Gastrocnemius medialis (tissue), 4 donors: ENCODE results near the gene KDM4B. TPM values are rescaled to one million over a fixed set of nuclear protein-coding genes. Genes with fewer than 3 reads are reported as not detected.

Experiments
- ATAC-seq, 2 donors: fragments of 150-250 bp; one replicate each; pipeline ENCODE4 v1.9.1; 2016
- DNase-seq, 2 donors: peaks; one replicate each; pipeline ENCODE4 v3.0.0-alpha.2; 2019
- H3K27ac ChIP-seq, 4 donors: fragments of 200-600 bp; sonication (generic); 1 replicate in 1 of 4; 2 replicates in 3 of 4; pipeline ENCODE4 v1.5.1; 2016 to 2018; ENCODE audit warnings: mild to moderate bottlenecking in 2 of 4, moderate library complexity in 1 of 4
- H3K27me3 ChIP-seq, 3 donors: fragments of 200-600 bp; sonication (generic) in 2 of 3; 1 replicate in 1 of 3; 2 replicates in 2 of 3; pipeline versions ENCODE4 v1.5.1 to v1.6.0; 2016 to 2019; ENCODE audit warnings: mild to moderate bottlenecking in 1 of 3, moderate library complexity in 1 of 3
- H3K36me3 ChIP-seq, 2 donors: fragments of 200-600 bp; sonication (generic) in 1 of 2; one replicate each; pipeline ENCODE4 v1.5.1; 2017 to 2018
- H3K4me1 ChIP-seq, 2 donors: fragments of 200-600 bp; sonication (generic) in 1 of 2; one replicate each; pipeline ENCODE4 v1.5.1; 2016 to 2017; ENCODE audit warnings: mild to moderate bottlenecking in 2 of 2
- H3K4me3 ChIP-seq, 4 donors: fragments of 200-600 bp; sonication (generic) in 3 of 4; 1 replicate in 1 of 4; 2 replicates in 3 of 4; pipeline ENCODE4 v1.5.1; 2016 to 2019; ENCODE audit warnings: mild to moderate bottlenecking in 2 of 4
- H3K9me3 ChIP-seq, 3 donors: fragments of 200-600 bp; sonication (generic) in 2 of 3; 1 replicate in 1 of 3; 2 replicates in 2 of 3; pipeline ENCODE4 v1.5.1; 2016 to 2019
- POLR2A ChIP-seq, 2 donors: fragments of 450-650 bp; IDR thresholded peaks; one replicate each; pipeline ENCODE4 v1.6.1; 2017; ENCODE audit warnings: antibody characterized with exemption in 2 of 2, mild to moderate bottlenecking in 2 of 2, moderate library complexity in 2 of 2
- in situ Hi-C, 4 donors: fragments of 200-750 bp; cut with MboI; loops; one replicate each; pipeline versions ENCODE4 v1.15.0 to v1.8.0; 2017; ENCODE audit warnings: low sequenced_read_pairs in 4 of 4
- intact Hi-C: fragments of 100-400 bp; cut with DNase I; formaldehyde crosslinking; loops from one replicate; pipeline ENCODE4 v1.15.1; 2023; ENCODE audit warnings: low total_unique reads
- total RNA-seq, 4 donors: library from RNA; depleted of rRNA; stranded (reverse); fragments of >200 nt; gene quantifications; one replicate each; pipeline versions ENCODE4 v1.1.0 to v1.2.3, GENCODE V29; 2016
- TF ChIP-seq, protein P1 (sequence below), 5 experiments: fragments of 450-650 bp in 3 of 5; fragments of 200-600 bp in 2 of 5; sonication (generic) in 2 of 5; IDR thresholded peaks in 4 of 5; conservative IDR thresholded peaks in 1 of 5; 1 replicate in 4 of 5; 2 replicates in 1 of 5; pipeline ENCODE4 v1.5.1; 2016 to 2019; ENCODE audit warnings: antibody characterized with exemption in 5 of 5, mild to moderate bottlenecking in 3 of 5, moderate library complexity in 3 of 5

KDM4B gene
- total RNA-seq, 4 donors from 2014 or later: 40.9 to 61.4 (median 46.4) TPM

DNA sequence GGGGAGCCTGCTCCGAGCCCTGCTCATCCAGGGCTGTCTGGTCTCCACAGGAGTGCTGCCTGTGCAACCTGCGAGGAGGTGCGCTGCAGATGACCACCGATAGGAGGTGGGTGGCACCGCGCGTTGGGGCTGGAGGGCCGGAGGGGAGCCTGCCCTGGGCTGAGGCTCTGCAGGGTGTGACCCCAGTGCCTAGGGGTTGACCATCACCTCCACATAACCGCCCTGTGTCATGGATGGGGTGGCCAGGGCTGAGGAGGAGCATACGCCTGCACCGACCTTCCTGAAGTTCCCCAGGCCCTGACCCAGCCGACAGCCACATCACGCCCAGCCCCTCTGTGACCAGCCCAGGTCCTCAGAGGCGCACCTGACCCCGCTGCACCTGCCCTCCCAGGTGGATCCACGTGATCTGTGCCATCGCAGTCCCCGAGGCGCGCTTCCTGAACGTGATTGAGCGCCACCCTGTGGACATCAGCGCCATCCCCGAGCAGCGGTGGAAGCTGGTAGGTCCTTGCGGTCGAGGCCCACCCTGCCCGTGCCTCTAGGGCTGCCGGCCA lies 168.7 kb downstream of the KDM4B start:
- intact Hi-C loops (no loop called here), in situ Hi-C loops (no loop called here)
- H3K4me1 ChIP-seq: no peaks in the 10 kb centered on the region
- no peaks in the 10 kb centered on the region for H3K27me3 ChIP-seq
- TF ChIP-seq, protein P1, sequence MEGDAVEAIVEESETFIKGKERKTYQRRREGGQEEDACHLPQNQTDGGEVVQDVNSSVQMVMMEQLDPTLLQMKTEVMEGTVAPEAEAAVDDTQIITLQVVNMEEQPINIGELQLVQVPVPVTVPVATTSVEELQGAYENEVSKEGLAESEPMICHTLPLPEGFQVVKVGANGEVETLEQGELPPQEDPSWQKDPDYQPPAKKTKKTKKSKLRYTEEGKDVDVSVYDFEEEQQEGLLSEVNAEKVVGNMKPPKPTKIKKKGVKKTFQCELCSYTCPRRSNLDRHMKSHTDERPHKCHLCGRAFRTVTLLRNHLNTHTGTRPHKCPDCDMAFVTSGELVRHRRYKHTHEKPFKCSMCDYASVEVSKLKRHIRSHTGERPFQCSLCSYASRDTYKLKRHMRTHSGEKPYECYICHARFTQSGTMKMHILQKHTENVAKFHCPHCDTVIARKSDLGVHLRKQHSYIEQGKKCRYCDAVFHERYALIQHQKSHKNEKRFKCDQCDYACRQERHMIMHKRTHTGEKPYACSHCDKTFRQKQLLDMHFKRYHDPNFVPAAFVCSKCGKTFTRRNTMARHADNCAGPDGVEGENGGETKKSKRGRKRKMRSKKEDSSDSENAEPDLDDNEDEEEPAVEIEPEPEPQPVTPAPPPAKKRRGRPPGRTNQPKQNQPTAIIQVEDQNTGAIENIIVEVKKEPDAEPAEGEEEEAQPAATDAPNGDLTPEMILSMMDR (IDR thresholded peaks at IDR 0.05 in 4 of 5, conservative IDR thresholded peaks at IDR 0.05 in 1 of 5): peak in 2 of 5 experiments; percentile 7 to 26
- TF ChIP-seq POLR2A (IDR thresholded peaks at IDR 0.05): no peak
- no peak overlapping the region for H3K27ac ChIP-seq
- no peaks in the 10 kb centered on the region for H3K9me3 ChIP-seq
- no peak overlapping the region for H3K4me3 ChIP-seq
- peaks cover 0 to 67% of the 10 kb centered on the region in 2 donors for H3K36me3 ChIP-seq
- no peak for DNase-seq
- ATAC-seq: no peak

DNA sequence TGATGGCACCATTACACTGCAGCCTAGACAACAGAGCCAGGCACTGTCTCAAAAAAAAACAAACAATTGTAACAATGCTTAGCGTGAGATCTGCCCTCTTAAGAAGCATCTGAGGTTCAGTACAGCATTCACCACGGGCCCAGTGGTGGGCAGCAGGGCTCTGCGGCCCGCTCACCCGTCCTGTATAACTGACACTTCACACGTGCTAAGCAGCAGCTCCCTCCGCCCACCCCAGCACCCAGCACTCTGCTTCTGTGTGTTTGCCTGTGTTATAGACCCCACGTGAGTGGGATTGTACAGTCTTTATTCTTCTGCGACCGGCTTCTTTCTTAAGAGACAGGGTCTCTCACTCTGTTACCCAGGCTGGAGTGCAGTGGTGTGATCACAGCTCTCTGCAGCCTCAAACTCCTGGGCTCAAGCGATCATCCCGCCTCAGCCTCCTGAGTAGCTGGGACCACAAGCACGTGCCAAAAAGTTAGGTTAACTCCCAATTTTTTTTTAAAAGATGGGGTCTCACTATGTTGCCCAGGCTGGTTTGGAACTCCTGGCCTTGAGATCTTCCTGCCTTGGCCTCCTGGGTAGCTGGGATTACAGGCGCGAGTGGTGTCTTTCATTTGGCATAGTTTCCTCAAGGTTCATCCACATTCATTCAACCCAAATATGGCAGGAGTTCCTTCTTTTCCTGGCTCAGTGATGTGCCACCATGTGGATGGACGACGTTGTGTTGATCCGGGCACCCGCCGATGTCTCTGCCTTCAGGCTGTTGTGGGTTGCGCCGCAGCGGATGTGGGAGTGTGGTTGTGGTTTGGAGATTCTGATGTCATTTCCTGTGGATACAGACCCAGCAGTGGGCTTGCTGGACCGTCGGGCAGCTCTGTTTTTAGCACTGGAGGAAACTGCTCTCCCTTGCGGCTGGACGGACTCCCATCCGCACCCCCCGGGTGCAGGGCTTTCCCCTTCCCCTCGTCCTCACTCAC lies 170.0 kb downstream of the KDM4B start:
- Histone ChIP-seq H3K4me1 (no peaks in the 10 kb centered on the region), H3K9me3 (no peaks in the 10 kb centered on the region), H3K27me3 (no peaks in the 10 kb centered on the region), H3K4me3 (no peak overlapping the region), H3K36me3 (peaks cover 0 to 59% of the 10 kb centered on the region in 2 donors), H3K27ac (no peak overlapping the region)
- no peak for ATAC-seq
- DNase-seq: no peak
- TF ChIP-seq, protein P1 (IDR thresholded peaks at IDR 0.05 in 4 of 5, conservative IDR thresholded peaks at IDR 0.05 in 1 of 5): no peak
- no peak for TF ChIP-seq POLR2A (IDR thresholded peaks at IDR 0.05)
- intact Hi-C loops (no loop called here), in situ Hi-C loops (no loop called here)

DNA sequence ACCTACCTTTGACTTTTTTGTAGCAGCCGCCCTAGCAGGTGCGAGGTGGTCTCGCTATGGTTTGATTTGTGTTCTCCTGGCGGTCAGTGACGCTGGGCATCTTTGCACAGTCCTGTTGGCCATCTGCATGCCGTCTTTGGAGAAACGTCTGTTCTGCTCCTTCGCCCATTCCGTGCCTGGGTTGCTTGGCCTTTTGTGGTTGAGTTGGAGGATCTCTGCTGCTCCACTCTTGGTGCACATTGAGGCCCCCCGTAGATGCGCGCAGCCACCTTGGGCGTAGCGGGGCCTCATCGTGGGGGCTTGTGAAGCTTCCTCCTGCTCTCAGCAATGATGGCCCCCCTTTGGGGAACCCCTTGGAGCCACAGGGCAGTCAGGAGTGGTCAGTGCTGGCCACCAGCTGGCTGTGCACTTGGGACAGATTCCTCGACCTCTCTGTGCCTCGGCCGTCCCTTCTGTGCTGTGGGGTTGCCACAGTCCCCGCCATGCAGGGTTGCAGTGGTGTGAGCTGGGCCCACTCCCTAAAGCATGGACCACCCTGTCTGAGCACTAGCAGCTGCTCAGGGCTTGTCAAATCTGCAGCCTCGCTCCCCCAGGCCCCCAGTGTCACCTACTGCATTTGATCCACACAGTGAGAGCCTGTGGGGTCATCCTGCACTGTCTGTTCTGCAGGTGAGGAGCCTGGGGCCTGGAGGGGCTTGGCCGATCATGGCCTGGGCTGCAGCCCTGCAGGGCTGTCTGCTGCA lies 170.8 kb downstream of the KDM4B start:
- H3K27ac ChIP-seq: no peak overlapping the region
- in situ Hi-C loops (no loop called here), intact Hi-C loops (no loop called here)
- DNase-seq: no peak
- H3K4me3 ChIP-seq: no peak overlapping the region
- no peak for ATAC-seq
- H3K9me3 ChIP-seq: no peaks in the 10 kb centered on the region
- peaks cover 0 to 59% of the 10 kb centered on the region in 2 donors for H3K36me3 ChIP-seq
- no peaks in the 10 kb centered on the region for H3K27me3 ChIP-seq
- H3K4me1 ChIP-seq: no peaks in the 10 kb centered on the region
- no peak for TF ChIP-seq POLR2A (IDR thresholded peaks at IDR 0.05)
- TF ChIP-seq, protein P1 (IDR thresholded peaks at IDR 0.05 in 4 of 5, conservative IDR thresholded peaks at IDR 0.05 in 1 of 5): no peak

DNA sequence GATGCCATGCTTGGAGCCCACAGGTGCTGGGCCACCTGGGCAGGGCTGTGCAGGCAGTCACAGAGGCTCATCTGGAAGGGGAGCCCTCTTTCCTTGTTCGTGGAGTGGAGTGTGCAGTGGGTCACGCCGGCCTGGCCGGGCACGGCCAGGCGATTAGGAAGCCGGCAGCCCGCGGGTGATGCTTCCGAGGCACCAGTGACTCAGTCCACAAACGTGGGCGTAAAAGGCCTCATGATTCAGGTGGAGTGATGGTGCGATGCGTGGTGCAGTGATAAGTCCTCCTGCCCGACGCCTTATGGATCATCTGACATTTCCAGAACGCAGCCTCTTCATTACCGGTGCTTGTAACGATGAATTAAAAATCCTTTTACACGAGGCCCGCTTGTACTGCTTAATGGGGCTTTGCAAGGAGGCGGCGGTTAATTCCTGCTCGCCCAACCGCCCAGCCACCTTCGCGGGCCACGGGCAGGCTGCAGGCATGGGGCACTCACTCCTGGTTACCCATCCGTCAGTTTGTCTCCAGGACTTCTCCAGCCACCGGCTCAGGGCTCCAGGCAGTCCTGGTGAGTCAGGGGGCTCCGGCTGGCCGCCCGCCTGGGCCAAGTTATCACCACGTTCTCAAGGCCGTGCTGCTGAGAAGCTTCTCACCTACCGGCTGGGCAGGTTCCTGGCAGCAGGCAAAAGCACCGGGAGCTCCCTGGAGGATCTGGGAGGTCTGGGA lies 172.4 kb downstream of the KDM4B start:
- no peak overlapping the region for H3K27ac ChIP-seq
- no peak for DNase-seq
- no peak for ATAC-seq
- H3K4me1 ChIP-seq: no peaks in the 10 kb centered on the region
- no peaks in the 10 kb centered on the region for H3K27me3 ChIP-seq
- no peaks in the 10 kb centered on the region for H3K9me3 ChIP-seq
- in situ Hi-C loops: no loop called here
- TF ChIP-seq, protein P1 (IDR thresholded peaks at IDR 0.05 in 4 of 5, conservative IDR thresholded peaks at IDR 0.05 in 1 of 5): no peak
- no peak for TF ChIP-seq POLR2A (IDR thresholded peaks at IDR 0.05)
- intact Hi-C loops: no loop called here
- H3K4me3 ChIP-seq: no peak overlapping the region
- peaks cover 0 to 58% of the 10 kb centered on the region in 2 donors for H3K36me3 ChIP-seq
